Stimulated activated naive CD4-positive, alpha-beta T cell (primary cell): ENCODE measurements around the gene ARCN1.

Experiments
- DNase-seq, 6 experiments: peaks; one replicate each; lab custom pipeline; 2025; lab: John Stamatoyannopoulos, UW

ARCN1 gene

DNA sequence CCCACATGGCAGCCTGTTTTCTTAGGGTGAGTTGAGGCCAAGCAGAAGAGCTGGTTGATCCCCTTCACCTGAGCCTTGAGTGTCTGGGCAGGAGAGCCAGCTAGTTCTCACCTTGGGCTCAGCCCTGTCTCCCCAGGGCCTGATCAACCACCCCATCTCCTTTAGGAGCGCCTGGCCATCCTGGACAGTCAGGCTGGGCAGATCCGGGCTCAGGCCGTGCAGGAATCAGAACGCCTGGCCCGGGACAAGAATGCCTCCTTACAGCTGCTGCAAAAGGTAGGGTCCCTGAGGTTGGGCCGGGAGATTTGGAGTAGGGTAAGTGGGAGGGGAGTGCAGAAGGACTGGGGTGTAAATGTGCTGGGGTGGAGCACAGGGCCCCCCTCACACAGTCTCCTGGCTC lies 66.5 kb downstream of the ARCN1 start:
- no peak for DNase-seq

DNA sequence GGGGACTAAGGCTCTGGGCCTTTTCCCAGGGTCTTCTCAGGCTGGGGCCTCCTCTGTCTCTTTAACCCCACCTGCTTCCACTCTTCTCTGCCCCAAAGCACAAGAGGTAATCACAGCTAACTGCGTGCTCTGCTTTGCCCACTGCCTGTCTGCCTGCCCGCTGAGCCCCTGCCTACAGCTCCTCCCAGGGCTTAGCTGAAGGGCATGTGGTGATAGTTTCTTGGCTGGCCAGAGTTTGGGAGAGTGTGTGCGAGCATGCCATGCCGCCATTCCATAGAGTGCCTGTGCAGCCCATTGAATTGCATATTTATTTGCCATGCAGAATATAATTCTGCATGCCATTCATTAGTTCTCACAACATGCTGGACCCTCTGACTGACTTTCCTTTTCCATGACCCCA lies 67.7 kb downstream of the ARCN1 start:
- no peak for DNase-seq

- DNase-seq = no peak
Observed at GRCh38 chr11:118640332-118641154, 68.3 kb downstream of the ARCN1 start.

DNA sequence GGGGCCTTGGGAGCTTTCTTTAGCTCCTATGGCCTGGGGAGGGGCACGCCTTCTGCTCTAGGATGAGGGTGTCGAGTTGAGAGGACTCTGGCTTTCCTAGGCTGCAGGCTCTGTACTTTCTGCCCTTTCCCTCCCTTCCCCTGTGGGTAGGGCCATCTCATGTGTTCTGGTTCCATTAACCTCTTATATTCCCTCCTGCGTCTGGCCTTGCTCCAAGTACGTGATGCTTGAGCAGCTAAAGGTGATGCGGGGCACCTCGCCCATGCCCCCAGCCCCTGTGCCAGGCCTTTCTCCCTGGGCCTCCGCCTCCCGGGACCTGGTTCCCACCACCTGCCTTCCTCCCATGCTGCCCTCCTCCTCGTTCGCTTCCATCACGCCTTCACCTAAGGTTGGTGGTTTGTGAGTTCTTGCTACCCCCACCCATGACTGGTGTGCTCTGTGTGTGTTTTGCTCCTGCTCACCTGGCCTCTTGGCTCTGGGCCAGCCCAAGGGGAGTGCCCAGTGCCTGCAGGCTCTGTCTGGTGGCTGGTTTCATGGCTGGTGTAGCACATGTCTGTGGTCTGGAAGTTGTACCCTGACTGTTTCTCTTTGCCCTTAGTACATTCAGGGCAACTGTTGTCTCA lies 69.3 kb downstream of the ARCN1 start:
- DNase-seq = no peak

GRCh38 chr11:118643142-118643994 lies 71.2 kb downstream of the ARCN1 start:
- DNase-seq = no peak

DNA sequence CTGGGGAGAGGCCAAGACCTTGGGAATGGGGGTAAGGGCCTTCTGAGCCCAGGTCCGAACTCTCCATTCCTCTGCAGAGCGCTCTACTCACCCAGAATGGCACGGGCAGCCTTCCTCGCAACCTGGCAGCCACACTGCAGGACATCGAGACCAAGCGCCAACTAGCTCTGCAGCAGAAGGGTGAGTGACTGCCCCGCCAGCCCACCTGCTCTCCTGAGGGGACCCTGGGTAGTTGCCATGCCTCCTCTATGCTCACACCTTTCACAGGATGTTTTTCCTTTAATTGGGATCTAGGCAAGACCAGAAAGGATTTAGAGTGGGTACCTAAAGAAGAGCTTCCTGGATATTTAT lies 71.8 kb downstream of the ARCN1 start:
- no peak for DNase-seq

GRCh38 chr11:118644496-118644895 lies 72.3 kb downstream of the ARCN1 start:
- DNase-seq = no peak

DNA sequence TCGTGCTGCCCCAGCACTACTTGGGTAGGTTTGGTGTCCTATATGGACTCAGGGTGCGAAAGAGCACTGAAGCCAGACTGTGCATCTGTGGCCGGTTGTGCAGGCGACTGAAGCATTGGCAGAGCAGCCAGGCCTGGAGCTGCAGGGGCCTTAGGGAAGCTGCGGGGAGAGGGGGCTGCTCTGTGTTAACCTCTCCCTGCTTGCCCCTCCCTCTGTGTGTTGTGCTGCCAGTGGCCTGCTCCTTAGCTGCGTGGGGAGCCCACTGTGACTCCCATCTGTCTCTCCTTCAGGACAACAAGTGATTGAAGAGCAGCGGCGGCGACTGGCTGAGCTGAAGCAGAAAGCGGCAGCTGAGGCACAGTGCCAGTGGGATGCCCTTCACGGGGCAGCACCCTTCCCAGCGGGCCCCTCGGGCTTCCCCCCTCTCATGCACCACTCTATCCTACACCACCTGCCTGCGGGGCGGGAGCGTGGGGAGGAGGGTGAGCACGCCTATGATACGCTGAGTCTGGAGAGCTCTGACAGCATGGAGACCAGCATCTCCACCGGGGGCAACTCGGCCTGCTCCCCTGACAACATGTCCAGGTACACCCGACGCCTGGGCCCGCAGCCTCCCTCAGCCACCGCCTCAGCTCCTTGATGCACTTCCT lies 73.0 kb downstream of the ARCN1 start:
- DNase-seq = no peak

DNA sequence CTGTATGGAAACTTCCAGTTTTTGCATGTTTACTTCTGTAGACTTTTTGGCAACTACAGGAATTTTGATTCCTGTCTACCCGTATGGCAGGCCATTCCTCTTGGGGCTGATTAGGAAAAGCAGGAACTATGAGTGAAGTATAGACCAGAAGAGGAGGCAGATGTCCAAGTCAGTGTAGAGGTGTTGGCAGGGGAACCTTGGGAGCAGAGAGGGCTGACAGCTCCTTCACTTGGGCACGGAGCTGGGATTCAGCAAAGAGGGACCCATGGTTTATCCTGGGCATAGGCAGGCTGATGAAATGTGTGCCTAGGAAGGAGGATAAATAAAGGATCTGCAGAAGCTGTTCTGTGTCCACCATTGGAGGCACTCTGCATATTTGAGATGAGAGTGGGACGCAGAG lies 74.2 kb downstream of the ARCN1 start:
- no peak for DNase-seq

- DNase-seq = no peak
Observed at GRCh38 chr11:118648291-118648690, 76.1 kb downstream of the ARCN1 start.

- DNase-seq = no peak
Observed at GRCh38 chr11:118649941-118650340, 77.7 kb downstream of the ARCN1 start.

- DNase-seq = no peak
Observed at GRCh38 chr11:118650366-118650765, 78.2 kb downstream of the ARCN1 start.

DNA sequence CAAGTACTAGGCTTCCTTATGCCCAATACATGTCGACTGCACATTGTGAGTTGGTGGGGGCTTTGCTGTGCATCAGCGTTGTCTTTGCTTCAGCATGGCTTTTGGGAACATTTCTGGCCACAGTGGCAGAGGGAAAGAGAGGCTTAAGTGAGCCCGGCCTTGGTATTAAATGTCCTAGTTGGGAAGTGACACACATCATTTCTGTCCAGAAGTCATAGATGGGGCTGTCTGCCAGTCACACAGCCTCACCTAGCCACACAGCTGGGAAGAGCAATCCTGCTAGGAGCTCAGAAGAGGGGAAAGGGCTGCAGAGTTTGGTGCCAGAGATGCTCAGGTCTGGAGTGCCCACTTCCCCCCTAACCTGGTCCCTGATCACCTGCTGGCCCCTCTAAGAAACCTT lies 79.6 kb downstream of the ARCN1 start:
- no peak for DNase-seq
